Tibial artery (tissue), 4 donors: ENCODE results near the gene ELP4.
"Not testable (repeated sequence)": the region's sequence is repeated elsewhere in the genome, so short reads cannot be mapped to it uniquely, and the experiment has no call there.

Source experiments
- DNase-seq, 2 donors: peaks; one replicate each; pipeline ENCODE4 v3.0.0-alpha.2; 2019
- H3K27ac ChIP-seq, 2 donors: fragments of 200-600 bp; sonication (generic) in 1 of 2; 1 replicate in 1 of 2; 2 replicates in 1 of 2; pipeline ENCODE4 v1.5.1; 2018 to 2019; ENCODE audit warnings: mild to moderate bottlenecking in 1 of 2
- H3K27me3 ChIP-seq, 2 donors: fragments of 200-600 bp; sonication (generic) in 1 of 2; one replicate each; pipeline versions ENCODE4 v1.5.1 to v1.6.0; 2016 to 2019
- H3K36me3 ChIP-seq, 3 donors: fragments of 200-600 bp; sonication (generic) in 2 of 3; one replicate each; pipeline ENCODE4 v1.5.1; 2016 to 2019; ENCODE audit warnings: mild to moderate bottlenecking in 2 of 3
- H3K4me1 ChIP-seq, 4 donors: fragments of 200-600 bp; sonication (generic) in 2 of 4; 1 replicate in 3 of 4; 2 replicates in 1 of 4; pipeline ENCODE4 v1.5.1; 2016 to 2019
- H3K4me3 ChIP-seq, 2 donors: fragments of 200-600 bp; sonication (generic) in 1 of 2; 1 replicate in 1 of 2; 2 replicates in 1 of 2; pipeline ENCODE4 v1.5.1; 2018 to 2019; ENCODE audit warnings: mild to moderate bottlenecking in 2 of 2
- H3K9me3 ChIP-seq, 3 donors: fragments of 200-600 bp; sonication (generic) in 1 of 3; one replicate each; pipeline ENCODE4 v1.5.1; 2016 to 2019
- intact Hi-C: fragments of 100-400 bp; cut with DNase I; formaldehyde crosslinking; loops from one replicate; pipeline ENCODE4 v1.15.0; 2023; ENCODE audit warnings: low total_unique reads
- TF ChIP-seq, protein P1 (sequence below), 2 experiments: fragments of 200-600 bp in 1 of 2; fragments of 450-650 bp in 1 of 2; IDR thresholded peaks; one replicate each; pipeline ENCODE4 v1.5.1; 2017 to 2019; ENCODE audit warnings: antibody characterized with exemption in 2 of 2, mild to moderate bottlenecking in 1 of 2, moderate library complexity in 1 of 2

Gene ELP4

DNA sequence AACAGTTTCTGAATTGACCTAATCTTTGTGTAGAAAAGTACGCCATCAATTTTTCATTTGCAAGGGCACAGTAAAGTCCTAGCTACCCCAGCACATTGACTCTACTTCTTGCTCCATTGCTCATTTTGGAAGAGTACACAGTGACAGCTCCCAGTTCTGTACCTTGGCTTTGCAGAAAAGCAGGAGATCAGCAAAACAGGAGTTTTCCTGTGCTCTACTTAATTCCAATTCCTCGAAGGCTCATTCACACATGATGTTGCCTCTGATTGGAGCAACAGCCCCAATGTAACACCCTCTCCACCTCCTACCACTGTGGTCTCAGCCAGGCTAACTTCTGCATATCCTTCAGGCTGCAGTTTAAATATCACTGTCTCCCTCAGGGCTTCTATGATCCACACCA, 182.9 kb downstream of the ELP4 start:
- DNase-seq, result no peak
- Histone ChIP-seq H3K4me1 (peaks cover 0 to 10% (median 0%) of the 10 kb centered on the region in 4 donors), H3K4me3 (no peak overlapping the region), H3K27me3 (no peaks in the 10 kb centered on the region), H3K36me3 (no peaks in the 10 kb centered on the region), H3K27ac (no peak overlapping the region), H3K9me3 (no peaks in the 10 kb centered on the region)
- intact Hi-C loops, result no loop called here
- TF ChIP-seq, protein P1, sequence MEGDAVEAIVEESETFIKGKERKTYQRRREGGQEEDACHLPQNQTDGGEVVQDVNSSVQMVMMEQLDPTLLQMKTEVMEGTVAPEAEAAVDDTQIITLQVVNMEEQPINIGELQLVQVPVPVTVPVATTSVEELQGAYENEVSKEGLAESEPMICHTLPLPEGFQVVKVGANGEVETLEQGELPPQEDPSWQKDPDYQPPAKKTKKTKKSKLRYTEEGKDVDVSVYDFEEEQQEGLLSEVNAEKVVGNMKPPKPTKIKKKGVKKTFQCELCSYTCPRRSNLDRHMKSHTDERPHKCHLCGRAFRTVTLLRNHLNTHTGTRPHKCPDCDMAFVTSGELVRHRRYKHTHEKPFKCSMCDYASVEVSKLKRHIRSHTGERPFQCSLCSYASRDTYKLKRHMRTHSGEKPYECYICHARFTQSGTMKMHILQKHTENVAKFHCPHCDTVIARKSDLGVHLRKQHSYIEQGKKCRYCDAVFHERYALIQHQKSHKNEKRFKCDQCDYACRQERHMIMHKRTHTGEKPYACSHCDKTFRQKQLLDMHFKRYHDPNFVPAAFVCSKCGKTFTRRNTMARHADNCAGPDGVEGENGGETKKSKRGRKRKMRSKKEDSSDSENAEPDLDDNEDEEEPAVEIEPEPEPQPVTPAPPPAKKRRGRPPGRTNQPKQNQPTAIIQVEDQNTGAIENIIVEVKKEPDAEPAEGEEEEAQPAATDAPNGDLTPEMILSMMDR (IDR thresholded peaks at IDR 0.05), result no peak

DNA sequence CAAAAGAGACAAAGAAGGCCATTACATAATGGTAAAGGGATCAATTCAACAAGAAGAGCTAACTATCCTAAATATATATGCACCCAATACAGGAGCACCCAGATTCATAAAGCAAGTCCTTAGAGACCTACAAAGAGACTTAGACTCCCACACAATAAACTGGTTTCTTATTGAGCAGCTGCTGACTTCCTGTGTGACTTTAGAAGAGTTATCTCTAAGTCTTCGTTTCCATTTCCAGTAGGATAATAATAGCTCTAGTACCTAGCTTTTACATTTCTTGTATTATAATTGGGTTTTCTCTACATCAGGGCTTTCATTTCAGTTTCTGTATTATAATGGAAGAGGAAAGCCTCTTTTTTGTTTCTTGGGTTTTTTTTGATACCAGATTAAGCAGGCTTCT, 187.5 kb downstream of the ELP4 start:
- H3K4me1 ChIP-seq, H3K9me3 ChIP-seq, H3K27ac ChIP-seq, intact Hi-C loops, H3K27me3 ChIP-seq, H3K36me3 ChIP-seq, H3K4me3 ChIP-seq, DNase-seq: not testable (repeated sequence)

DNA sequence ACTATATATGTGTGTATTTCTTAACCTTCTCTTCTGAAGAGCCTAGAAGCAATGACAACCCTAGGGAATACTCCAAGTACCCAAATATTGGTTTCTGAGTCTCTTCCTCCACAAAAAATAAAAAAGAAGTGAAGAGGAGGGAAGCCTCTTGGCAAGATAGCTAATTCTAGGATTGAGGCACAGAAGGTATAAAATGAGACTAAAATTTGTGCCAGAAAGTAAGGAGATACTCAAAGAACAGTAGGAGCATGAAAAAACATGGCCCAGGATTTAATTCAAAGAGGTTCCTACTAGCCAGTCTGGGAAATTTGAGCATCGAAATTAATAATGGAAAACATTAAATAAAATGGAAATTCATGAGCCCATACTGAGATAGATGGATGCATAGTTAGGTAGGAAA, 189.5 kb downstream of the ELP4 start:
- no peaks in the 10 kb centered on the region for H3K27me3 ChIP-seq
- no peak for DNase-seq
- H3K4me3 ChIP-seq, result no peak overlapping the region
- intact Hi-C loops, result no loop called here
- H3K9me3 ChIP-seq, result no peaks in the 10 kb centered on the region
- TF ChIP-seq, protein P1 (IDR thresholded peaks at IDR 0.05), result no peak
- no peaks in the 10 kb centered on the region for H3K4me1 ChIP-seq
- H3K36me3 ChIP-seq, result no peaks in the 10 kb centered on the region
- no peak overlapping the region for H3K27ac ChIP-seq

- TF ChIP-seq, protein P1 (IDR thresholded peaks at IDR 0.05), result no peak
- no peaks in the 10 kb centered on the region for H3K9me3 ChIP-seq
- no peak for DNase-seq
- H3K4me1 ChIP-seq, result no peaks in the 10 kb centered on the region
- no peaks in the 10 kb centered on the region for H3K27me3 ChIP-seq
- no peak overlapping the region for H3K4me3 ChIP-seq
- peaks cover 0 to 4% (median 0%) of the 10 kb centered on the region in 3 donors for H3K36me3 ChIP-seq
- no peak overlapping the region for H3K27ac ChIP-seq
- intact Hi-C loops, result no loop called here
Measured at GRCh38 chr11:31702966-31703365, 193.4 kb downstream of the ELP4 start.

DNA sequence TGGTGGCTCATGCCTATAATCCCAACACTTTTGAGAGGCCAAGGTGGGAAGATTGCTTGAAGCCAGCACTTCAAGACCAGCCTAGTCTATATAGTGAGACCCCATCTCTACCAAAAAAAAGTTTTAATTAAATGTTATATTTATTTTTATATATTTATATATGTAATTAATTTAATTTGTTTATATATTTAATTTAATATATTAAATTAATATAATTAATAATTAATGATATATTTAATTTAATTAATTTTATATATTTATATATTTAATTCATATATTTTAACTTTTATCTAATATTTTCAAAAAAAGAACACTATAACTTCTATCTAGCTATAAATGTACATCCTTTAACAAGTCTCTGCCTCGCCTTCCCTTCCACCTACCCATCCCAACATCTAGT, 196.8 kb downstream of the ELP4 start:
- Histone ChIP-seq H3K27ac (no peak overlapping the region), H3K27me3 (no peaks in the 10 kb centered on the region), H3K9me3 (no peaks in the 10 kb centered on the region), H3K4me1 (no peaks in the 10 kb centered on the region), H3K36me3 (peaks cover 0 to 4% (median 0%) of the 10 kb centered on the region in 3 donors), H3K4me3 (no peak overlapping the region)
- intact Hi-C loops, result no loop called here
- TF ChIP-seq, protein P1 (IDR thresholded peaks at IDR 0.05), result no peak
- no peak for DNase-seq

GRCh38 chr11:31711137-31711536, 201.6 kb downstream of the ELP4 start:
- H3K27ac ChIP-seq, result no peak overlapping the region
- no peak overlapping the region for H3K4me3 ChIP-seq
- no peak for DNase-seq
- H3K9me3 ChIP-seq, result no peaks in the 10 kb centered on the region
- no peaks in the 10 kb centered on the region for H3K4me1 ChIP-seq
- H3K27me3 ChIP-seq, result no peaks in the 10 kb centered on the region
- no peaks in the 10 kb centered on the region for H3K36me3 ChIP-seq
- TF ChIP-seq, protein P1 (IDR thresholded peaks at IDR 0.05), result no peak
- intact Hi-C loops, result no loop called here
